HL-60/S4 (cell line): ENCODE results near the gene CYTH4.
"Not testable (repeated sequence)": the region's sequence is repeated elsewhere in the genome, so short reads cannot be mapped to it uniquely, and the experiment has no call there.

Experiments
- in situ Hi-C: fragments of 300-500 bp; cut with MboI; formaldehyde crosslinking; loops from 2 replicates; pipeline ENCODE4 v1.14.3; 2022; ENCODE audit warnings: low sequenced_read_pairs

Gene CYTH4

GRCh38 chr22:37324340-37325038 lies 42.2 kb downstream of the CYTH4 start:
- in situ Hi-C loops, result loop anchor here (5.0 kb wide), 1 partner anchor 123 kb away; no protein-coding TSS in a partner anchor

GRCh38 chr22:37325039-37325395 lies 42.7 kb downstream of the CYTH4 start:
- in situ Hi-C loops, result no loop called here

- in situ Hi-C loops, result no loop called here
These were observed 44.4 kb downstream of the CYTH4 start for GRCh38 chr22:37326726-37327125.

- in situ Hi-C loops, result no loop called here
These were observed 45.7 kb downstream of the CYTH4 start for GRCh38 chr22:37328017-37328416.

GRCh38 chr22:37328538-37329237 lies 46.4 kb downstream of the CYTH4 start:
- in situ Hi-C loops, result not testable (repeated sequence)

GRCh38 chr22:37329238-37330140 lies 47.2 kb downstream of the CYTH4 start:
- in situ Hi-C loops, result no loop called here

- in situ Hi-C loops, result no loop called here
These were observed 48.1 kb downstream of the CYTH4 start for GRCh38 chr22:37330200-37331033.

- in situ Hi-C loops, result no loop called here
These were observed 48.7 kb downstream of the CYTH4 start for GRCh38 chr22:37331034-37331428.

- in situ Hi-C loops, result no loop called here
These were observed 49.7 kb downstream of the CYTH4 start for GRCh38 chr22:37331856-37332536.

- in situ Hi-C loops, result no loop called here
These were observed 51.6 kb downstream of the CYTH4 start for GRCh38 chr22:37333724-37334460.

- in situ Hi-C loops, result no loop called here
These were observed 52.2 kb downstream of the CYTH4 start for GRCh38 chr22:37334461-37334858.

- in situ Hi-C loops, result no loop called here
These were observed 52.8 kb downstream of the CYTH4 start for GRCh38 chr22:37334859-37335805.

- in situ Hi-C loops, result no loop called here
These were observed 53.5 kb downstream of the CYTH4 start for GRCh38 chr22:37335806-37336199.

GRCh38 chr22:37336579-37336978 lies 54.3 kb downstream of the CYTH4 start:
- in situ Hi-C loops, result no loop called here

GRCh38 chr22:37337204-37337943 lies 55.1 kb downstream of the CYTH4 start:
- in situ Hi-C loops, result no loop called here

GRCh38 chr22:37338539-37339246 lies 56.4 kb downstream of the CYTH4 start:
- in situ Hi-C loops, result no loop called here
